Measurements from ENCODE around the gene LGALS7.

LGALS7 gene

DNA sequence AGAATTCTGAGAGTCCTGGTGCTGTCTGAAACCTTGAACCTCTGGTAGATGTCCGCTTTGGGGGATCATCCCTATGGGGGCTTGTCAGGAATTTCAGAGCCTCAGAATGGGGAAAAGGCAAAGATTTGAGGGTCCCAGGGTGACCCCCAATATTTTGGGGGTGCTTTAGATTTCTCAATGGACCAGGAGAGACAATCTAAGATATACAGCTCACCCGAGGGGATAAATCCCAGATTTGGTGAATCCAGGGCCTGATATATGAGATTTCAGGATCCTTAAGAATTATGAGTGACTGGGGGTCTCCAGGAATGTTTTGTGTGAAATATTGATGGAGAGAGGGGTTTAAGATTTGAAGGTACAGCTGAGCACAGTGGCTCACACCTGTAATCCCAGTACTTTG lies 32.4 kb downstream of the LGALS7 start:
- no peak for DNase-seq (ENCODE audit: low read depth in 4 of 4, low spot score in 1 of 4)

DNA sequence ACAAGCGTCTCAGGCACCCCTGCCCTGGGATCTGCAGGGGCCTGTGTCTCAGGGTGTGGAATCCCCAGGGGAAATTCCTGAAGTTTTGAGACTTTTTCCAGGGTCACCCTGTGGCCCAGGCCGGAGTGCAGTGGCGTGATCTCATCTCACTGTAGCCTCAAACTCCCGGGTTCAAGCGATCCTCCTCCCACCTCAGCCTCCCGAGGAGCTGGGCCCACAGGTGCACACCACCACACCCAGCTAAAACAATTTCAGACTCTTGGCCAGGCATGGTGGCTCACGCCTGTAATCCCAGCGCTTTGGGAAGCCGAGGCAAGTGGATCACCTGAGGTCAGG lies 33.1 kb downstream of the LGALS7 start:
- DNase-seq (ENCODE audit: low read depth in 4 of 4, low spot score in 1 of 4) = no peak

DNA sequence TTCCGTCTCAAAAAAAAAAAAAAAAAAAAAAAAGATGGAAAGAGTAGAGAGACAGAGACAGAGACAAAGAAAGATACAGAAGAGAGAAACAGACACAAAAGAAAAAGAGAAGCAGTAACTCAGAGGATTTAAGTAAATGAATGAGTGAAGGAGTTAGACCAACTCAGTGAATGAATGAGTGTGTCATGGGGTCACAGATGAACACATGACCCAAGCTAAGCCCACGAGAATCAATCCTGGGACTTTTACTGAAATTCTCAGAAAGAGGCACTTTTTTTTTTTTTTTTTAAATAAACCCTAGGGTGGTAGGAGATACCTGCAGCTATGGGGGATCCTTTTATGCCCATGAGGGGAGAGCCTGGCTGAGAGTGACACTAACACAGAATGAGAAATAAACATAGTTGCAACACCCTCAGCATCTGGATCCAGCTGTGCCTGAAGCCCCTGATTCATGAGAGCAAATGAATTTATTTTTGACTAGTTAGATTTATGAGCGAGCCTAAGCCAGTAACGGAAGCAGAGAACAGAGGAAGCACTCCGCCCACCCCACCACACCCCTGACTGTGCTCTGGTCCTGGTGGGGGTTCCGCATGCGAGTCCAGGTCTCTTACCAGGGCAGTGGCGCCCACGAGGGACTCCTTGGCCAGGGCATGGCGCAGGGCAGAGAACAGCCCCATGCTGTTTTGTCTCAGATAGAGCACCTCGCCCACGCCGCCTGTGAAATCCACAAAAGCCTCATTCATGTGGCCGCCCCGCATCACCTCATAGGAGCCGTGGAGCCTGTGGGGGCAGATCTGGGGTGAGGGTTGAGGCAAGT lies 33.7 kb downstream of the LGALS7 start:
- DNase-seq (ENCODE audit: low read depth in 4 of 4, low spot score in 1 of 4) = no peak

DNA sequence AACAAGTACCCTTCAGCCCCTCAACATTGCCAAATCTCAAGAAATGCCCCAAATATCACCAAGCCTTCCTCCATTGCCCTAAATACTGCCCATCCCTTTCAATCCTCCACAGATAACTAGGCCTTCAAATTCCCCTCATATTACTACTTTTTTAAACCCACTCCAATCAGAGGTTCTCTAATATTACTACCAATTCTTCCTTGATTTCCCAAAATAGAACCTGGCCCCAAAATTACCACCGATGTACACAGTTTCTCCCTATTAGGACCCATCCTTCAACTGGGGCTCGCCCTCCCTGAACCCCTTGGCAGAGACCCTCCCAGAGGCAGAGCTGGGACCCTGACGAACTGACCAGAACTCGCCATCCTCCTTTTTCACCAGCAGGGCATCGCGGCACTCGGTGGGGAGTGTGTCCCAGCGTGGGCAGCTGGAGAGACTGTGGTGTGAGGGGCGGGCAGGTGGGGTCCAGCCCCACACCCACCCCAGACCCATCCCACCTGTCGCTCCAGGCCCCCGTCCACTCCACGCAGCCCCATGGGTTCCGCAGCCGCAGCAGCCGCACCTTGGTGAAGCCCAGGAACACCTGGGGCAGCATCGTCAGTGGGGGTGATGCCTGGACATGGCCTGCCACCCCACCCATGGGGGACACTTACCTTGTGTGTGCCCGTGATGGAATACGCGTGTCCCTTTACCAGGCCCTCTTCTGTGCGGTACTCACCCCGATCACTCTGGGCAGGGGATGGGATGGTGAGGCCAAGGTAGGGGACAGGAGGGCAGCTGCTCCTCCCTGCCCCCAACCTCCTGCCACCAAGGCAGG lies 35.2 kb downstream of the LGALS7 start:
- DNase-seq (ENCODE audit: low read depth in 4 of 4, low spot score in 1 of 4) = no peak

DNA sequence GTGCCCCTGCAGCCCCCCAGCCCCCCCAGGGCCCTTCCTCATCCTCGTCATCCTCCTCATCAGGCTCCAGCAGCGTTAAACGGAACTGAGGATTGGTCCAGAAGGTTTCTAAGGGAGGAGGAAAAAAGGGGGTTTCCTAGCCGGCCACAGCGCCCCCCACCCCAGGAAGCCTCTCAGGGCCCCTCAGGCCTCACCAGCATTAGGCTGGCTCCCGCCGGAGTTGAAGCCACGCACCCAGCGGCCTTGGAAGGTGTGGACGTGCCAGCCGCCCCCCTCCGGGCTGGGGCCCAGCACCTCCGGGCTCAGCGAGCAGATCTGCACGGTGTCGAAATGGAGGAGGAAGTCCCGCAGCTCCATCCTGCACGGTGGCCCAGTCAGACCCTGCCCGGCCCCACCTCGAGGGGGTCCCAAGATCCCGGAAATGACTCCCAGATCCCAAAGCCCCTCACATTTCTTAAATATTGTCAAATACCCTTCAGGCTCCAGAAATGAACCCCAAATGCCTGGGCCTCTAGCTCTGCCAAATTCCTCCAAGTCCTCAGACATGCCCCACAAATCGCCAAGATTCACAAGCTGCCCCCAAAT lies 35.9 kb downstream of the LGALS7 start:
- no peak for DNase-seq (ENCODE audit: low read depth in 4 of 4, low spot score in 1 of 4)

DNA sequence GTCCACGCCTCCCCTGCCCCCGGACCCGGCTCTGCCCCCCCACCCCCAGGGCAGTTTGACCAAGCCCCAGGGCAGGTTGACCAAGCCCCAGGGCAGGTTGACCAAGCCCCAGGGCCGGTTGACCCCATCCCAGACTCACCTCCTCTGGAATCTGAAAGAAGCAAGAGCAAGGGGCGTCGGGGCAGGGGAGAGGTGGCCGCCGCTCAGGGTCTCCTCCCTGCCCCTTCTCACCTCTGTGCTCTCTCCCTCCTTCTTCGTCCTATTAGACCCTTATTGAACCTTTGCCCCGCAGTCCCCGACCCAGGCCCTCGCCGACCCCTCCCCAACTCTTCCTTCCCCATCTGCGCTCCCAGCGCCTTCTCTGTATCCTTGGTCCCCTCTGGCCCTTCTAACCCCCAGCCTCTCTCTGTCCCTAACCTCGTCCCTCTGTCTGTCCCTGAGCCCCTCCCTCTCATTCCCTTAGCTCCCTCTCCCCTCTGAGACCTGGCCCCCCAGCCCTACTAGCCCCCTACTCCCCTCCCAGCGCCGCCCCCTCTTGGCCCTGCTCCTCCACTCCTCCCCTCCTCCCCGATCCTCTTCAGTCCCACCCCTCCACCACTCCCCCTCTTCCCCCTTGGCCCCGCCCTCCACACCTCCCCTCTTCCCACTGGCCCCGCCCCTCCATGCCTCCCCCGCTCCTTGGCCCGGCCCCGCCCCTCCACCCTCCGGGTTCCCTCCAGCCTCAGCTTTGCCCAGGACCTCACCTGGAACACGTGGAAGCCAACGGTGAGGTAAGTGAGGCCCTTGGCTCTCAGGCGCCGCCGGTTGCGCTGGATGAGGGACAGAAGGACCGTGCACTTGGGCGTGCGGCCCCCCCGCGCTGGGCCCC lies 36.7 kb downstream of the LGALS7 start:
- DNase-seq (ENCODE audit: low read depth in 4 of 4, low spot score in 1 of 4) = peak; percentile 30 to 70 (median 54)

DNA sequence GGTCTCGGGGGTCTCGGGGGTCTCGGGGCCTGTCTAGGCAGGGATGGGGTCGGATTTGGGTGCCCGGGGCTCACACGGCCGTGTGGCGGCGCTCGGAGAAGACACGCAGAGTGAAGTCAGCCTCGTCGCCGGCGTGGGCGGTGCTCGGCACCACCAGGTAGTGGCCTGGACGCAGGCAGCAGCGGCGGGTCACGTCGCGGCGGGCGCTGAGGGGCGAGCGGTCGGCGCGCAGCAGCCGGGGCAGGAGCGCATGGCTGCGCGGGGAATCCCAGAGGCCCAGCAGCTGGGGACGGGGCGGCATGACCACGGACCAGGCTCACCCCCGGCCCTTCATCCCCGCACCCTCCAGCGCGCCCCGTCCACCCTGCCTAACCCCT lies 37.3 kb downstream of the LGALS7 start:
- peak in 3 of 4 experiments; percentile 23 to 37 (median 32) for DNase-seq (ENCODE audit: low read depth in 4 of 4, low spot score in 1 of 4)

DNA sequence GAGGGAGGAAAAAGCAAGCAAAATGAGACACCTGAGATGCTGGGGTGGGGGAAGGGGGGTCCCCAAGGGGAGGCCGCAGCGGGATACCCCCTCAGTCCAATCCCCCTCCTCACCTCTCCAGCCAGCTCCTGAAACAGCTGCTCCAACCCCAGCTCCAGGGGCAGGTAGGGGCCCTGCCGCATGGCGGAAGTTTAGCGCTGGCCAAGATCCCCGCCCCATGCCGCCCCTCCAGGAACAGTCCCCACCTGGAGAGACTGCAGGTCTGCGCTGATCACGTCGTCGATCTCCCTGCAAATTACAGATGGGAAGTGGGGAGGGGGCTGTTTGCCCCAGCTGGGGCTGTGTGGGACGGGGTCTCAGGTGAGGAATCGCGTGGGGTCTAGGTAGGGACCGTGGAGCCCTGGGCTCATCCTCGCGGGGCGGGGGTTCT lies 38.0 kb downstream of the LGALS7 start:
- no peak for DNase-seq (ENCODE audit: low read depth in 4 of 4, low spot score in 1 of 4)

DNA sequence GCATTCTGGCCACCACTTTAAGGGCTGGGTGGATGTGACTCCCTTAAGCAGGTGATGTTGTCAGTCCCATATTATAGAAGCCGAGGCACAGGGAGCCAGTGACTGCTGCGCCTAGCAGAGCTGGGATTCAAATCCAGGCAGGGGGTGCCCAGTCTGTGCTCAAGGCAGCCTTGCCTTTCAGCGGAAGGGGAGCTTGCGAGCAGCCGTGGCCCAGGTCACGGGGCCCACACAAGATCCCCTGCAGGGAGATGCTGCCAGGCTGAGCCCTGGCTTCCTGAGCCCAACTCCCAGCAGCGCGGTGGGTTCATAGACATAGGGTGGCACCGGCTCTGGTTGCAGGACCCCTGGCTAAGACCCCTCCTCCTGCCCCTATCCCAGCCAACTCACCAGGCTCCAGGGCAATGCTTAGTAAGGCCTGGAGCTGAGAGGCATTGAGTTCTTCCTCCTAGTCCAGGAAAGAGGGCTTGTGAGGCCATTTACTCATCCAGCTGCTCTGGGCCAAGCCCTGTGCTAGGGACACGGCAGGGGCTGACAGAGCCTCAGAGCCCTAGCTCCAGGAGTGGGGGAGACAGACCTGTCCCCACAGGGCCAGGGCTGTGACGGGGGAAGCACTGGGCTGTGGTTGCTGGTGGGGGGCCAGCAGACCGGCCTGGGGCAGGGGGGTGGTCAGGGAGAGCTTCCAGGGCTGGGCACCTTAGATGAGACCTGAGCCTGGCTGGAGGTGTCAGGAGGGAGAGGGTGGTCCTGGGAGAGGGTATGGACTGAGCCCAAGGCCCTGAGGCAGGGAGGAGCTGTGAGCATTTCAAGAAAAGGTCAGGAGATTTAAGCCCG lies 38.7 kb downstream of the LGALS7 start:
- DNase-seq (ENCODE audit: low read depth in 4 of 4, low spot score in 1 of 4) = no peak

DNA sequence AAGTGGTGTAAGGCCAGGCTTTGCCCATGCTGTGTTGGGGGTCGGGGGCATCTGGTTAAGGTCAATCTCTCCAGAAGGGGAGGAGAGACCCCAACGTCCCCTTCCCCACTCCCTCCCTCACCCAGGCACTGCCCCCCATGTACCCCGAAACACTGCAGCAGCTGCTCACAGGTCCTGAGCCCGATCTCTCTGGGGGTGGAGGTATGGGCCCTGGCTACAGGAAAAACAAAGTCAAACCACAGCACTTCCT lies 39.2 kb downstream of the LGALS7 start:
- no peak for DNase-seq (ENCODE audit: low read depth in 4 of 4, low spot score in 1 of 4)

DNA sequence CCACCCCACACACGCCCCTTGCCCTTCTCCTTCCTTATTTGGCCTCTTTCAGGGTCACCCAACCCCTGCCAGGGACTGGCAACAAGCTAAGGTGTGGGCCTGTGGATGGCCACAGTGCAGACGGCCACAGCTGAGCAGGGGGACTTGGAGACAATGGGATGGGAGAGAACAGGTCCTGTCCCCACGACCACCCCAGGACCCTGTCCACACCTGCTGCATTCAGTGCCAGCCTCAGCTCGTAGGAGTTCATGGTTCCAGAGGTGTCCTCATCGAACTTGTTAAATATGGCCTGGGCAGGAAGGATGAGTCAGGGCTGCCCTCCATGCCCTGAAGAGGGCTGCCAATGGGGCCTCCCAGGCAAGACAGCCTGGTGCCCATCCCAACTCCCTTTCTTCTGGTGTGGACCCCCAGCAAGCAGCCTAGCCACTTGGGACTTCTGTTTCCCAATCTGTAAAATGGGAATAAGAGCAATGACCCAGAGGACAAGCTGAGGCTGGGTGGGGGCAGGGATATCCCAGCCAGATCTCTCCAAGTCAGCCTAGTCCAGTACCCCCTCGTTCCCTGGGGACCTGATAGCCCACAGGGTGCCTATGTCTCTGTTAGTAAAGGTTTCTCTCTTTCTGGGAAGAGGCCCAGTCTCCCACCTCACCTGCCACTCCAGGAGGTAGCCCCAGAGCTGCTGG lies 39.7 kb downstream of the LGALS7 start:
- DNase-seq (ENCODE audit: low read depth in 4 of 4, low spot score in 1 of 4) = no peak

DNA sequence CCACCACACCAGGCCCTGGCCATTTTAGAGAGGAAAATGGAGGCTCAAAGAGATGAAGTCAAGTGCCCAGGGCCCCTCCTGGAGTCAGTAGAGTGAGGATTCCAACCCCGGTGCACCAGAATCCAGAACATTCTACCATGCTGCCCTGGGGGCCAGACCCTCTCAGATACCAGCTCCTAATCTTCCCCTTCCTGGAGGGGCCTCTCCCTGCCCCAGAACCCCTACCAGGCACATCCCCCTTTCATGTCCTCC lies 40.1 kb downstream of the LGALS7 start:
- DNase-seq (ENCODE audit: low read depth in 4 of 4, low spot score in 1 of 4) = no peak

DNA sequence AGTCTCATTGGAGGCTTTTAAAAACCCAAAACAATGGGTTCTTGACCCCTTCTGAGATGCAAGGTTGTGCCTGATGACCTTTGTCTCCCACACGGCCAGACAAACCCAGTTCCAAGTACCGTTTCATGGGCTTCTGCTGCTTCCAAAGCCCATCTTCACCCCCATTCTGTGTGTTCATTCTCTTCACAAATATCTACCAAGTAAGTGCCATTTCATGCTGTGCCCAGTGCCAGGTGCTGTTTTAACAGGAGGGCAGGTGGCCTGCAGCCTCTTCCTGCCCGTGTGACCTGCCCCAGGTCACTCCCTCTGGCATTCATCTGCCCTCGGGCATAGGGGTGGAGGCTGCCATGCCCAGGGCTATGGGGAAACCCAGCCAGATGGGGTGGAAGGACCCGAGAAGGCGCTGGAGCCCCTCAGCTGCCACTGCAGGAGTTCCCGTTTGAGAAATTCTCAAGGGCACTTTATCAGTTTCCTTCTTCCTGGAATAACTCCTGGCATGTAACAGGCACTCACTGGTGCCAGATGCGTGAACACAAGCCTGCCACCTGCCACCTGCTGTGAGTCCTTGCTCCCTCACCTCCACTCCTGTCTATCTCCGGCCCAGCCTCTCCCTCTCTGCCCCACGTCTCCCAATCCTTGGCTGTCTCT lies 41.5 kb downstream of the LGALS7 start:
- DNase-seq (ENCODE audit: low read depth in 4 of 4, low spot score in 1 of 4) = no peak

DNA sequence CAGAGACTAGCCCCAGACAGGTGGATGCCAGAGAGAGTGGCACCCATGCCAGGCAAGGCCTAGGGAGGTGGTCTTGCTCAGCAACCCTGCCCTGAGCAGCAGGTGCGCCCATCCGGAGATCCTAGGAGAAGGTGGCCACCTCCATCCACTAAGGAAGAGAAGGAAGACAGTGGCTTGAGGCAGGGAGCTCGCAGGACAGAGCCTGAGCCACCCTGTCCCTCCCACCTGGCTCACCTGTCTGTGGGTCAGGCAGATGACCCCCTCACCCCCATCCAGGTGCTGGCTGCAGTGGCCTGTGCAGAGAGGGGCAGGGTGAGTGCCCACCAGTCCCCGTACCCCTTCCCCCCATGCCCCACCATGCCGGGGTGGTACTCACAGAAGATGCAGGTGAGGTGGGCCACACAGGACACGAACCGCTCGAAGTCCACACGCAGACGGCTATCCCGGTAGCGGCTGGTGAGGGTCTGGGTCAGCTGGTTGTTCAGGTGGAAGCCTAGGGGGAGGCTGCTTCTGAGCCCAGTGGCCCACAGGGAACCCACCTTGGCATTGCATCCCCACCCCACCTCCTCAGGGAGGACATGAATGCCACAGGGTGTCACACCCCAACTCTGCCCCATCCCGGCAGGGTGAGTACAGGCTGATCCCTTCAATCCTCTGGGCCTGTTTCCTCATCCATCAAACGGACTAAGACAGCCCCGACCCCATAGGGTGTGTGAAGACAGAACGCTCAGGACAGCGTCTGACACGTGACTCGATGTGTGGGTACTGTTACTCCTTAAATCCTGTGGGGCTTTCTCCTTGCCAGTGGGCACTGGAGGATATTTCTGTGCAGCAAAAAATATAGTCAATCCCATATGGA lies 42.4 kb downstream of the LGALS7 start:
- DNase-seq (ENCODE audit: low read depth in 4 of 4, low spot score in 1 of 4) = no peak

DNA sequence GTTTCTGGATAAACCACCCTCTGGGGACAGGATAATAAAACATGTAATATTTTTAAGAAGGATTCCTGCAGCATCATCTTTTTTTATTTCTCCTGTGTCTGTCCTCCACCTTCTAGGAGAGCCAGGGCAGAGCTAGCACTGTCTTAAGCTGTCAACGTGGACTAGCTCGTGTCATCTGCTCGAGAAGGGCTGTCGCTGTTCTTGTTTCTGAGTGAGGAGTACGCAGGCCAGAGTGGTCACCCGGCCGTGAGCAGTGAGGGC lies 42.9 kb downstream of the LGALS7 start:
- no peak for DNase-seq (ENCODE audit: low read depth in 4 of 4, low spot score in 1 of 4)

DNA sequence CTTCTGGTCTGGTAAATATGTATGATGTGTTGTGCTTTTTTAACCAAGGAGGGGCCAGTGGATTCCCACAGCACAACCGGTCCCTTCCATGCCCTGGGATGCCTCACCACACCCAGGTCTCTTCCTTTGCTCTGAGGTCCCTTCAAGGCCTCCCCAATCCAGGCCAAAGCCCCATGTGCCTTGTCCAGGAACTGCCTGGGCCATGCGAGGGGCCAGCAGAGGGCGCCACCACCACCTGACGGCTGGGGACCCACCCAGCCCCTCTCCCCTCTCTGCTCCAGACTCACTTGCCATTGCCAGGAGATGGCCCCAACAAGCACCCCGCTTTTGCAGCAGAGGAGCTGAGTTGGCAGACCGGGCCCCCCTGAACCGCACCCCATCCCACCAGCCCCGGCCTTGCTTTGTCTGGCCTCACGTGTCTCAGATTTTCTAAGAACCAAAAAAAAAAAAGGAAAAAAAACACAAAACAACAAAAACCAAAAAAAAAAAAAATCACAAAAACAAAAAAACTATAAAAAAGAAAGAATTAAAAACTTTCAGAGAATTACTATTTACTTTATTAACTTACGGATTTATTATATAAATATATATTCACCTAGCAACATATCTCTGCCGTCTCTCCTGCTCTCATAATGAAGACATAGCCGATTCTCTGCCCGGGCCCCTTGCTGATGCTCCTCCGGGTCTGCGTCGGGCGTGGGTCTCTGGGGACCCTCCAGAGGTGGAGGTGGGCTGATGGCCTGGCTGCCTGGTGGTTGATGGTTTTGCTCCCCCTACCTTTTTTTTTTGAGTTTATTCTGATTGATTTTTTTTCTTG lies 43.5 kb downstream of the LGALS7 start:
- DNase-seq (ENCODE audit: low read depth in 4 of 4, low spot score in 1 of 4) = peak; percentile 55 to 74 (median 68)

DNA sequence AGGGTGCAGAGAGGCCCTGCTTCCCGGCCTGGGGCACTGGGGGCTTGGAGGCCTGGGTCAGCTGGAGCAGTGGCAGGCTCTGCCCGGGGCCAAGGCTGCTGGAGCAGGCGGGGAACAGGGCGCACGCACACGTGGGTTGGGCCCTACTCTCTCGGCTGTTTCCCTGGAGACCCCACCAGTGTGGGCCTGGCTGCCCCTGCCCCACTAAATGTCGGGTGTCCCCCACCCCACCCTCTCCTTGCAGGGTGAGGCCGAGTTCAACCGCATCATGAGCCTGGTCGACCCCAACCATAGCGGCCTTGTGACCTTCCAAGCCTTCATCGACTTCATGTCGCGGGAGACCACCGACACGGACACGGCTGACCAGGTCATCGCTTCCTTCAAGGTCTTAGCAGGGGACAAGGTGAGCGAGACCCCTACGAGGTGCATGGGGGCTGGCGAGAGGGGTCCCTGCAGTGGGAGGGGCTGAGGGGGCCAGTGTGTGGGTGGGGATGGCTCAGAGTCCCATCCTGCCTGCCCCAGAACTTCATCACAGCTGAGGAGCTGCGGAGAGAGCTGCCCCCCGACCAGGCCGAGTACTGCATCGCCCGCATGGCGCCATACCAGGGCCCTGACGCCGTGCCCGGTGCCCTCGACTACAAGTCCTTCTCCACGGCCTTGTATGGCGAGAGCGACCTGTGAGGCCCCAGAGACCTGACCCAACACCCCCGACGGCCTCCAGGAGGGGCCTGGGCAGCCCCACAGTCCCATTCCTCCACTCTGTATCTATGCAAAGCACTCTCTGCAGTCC lies 44.4 kb downstream of the LGALS7 start:
- no peak for DNase-seq (ENCODE audit: low read depth in 4 of 4, low spot score in 1 of 4)
